H9 (cell line): Measurements from ENCODE around the gene AATF. TPM values are rescaled to one million over a fixed set of nuclear protein-coding genes. Genes with fewer than 3 reads are reported as not detected.

Source experiments
- DNase-seq: peaks from one replicate; pipeline ENCODE4 v3.0.0-alpha.2; 2017
- H2AFZ ChIP-seq: one replicate; pipeline ENCODE4 v1.6.1; 2013; ENCODE audit warnings: mild to moderate bottlenecking, low read length, control low read depth, moderate library complexity
- H2AK5ac ChIP-seq: 2 replicates; pipeline ENCODE4 v1.6.1; 2013; ENCODE audit warnings: low read length, control low read depth, mixed read lengths; ENCODE audit not compliant: insufficient read length
- H2BK120ac ChIP-seq: one replicate; pipeline ENCODE4 v1.6.1; 2013; ENCODE audit warnings: low read depth, mild to moderate bottlenecking, low read length, control low read depth, inconsistent platforms; ENCODE audit not compliant: poor library complexity, severe bottlenecking
- H2BK12ac ChIP-seq: 2 replicates; pipeline ENCODE4 v1.6.1; 2013; ENCODE audit warnings: low read length, control low read depth, mixed read lengths, low read depth; ENCODE audit not compliant: insufficient read length
- H2BK15ac ChIP-seq: 2 replicates; pipeline ENCODE4 v1.6.1; 2013; ENCODE audit warnings: low read depth, low read length, control low read depth
- H2BK20ac ChIP-seq: one replicate; pipeline ENCODE4 v1.6.1; 2013; ENCODE audit warnings: low read depth, mild to moderate bottlenecking, low read length, control low read depth, inconsistent platforms; ENCODE audit not compliant: poor library complexity, severe bottlenecking
- H2BK5ac ChIP-seq: 2 replicates; pipeline ENCODE4 v1.6.1; 2013; ENCODE audit warnings: low read length, control low read depth, mixed read lengths; ENCODE audit not compliant: insufficient read length
- H3K14ac ChIP-seq: 2 replicates; pipeline ENCODE4 v1.6.1; 2013; ENCODE audit warnings: low read length, control low read depth; ENCODE audit not compliant: insufficient read depth
- H3K18ac ChIP-seq: 2 replicates; pipeline ENCODE4 v1.6.1; 2013; ENCODE audit warnings: low read depth, mild to moderate bottlenecking, mixed read lengths, low read length, control low read depth; ENCODE audit not compliant: insufficient read length
- H3K23ac ChIP-seq: 2 replicates; pipeline ENCODE4 v1.6.1; 2013; ENCODE audit warnings: low read length, control low read depth, mixed read lengths, low read depth; ENCODE audit not compliant: insufficient read length
- H3K23me2 ChIP-seq: 2 replicates; pipeline ENCODE4 v1.6.1; 2013; ENCODE audit warnings: low read depth, mild to moderate bottlenecking, mixed read lengths, low read length, control low read depth; ENCODE audit not compliant: insufficient read length, poor library complexity, severe bottlenecking
- H3K27ac ChIP-seq: 2 replicates; pipeline ENCODE4 v1.5.1; 2013; ENCODE audit warnings: low read length, control low read depth, mixed read lengths, low read depth; ENCODE audit not compliant: insufficient read length
- H3K27me3 ChIP-seq: 2 replicates; pipeline ENCODE4 v1.6.1; 2013; ENCODE audit warnings: low read length, control low read depth, inconsistent platforms; ENCODE audit not compliant: insufficient read depth
- H3K4ac ChIP-seq: 2 replicates; pipeline ENCODE4 v1.6.1; 2013; ENCODE audit warnings: low read depth, mild to moderate bottlenecking, control low read depth, inconsistent platforms, low read length, moderate library complexity
- H3K4me1 ChIP-seq: 2 replicates; pipeline ENCODE4 v1.6.1; 2013; ENCODE audit warnings: low read length, control low read depth, inconsistent platforms; ENCODE audit not compliant: insufficient read depth
- H3K4me2 ChIP-seq: 2 replicates; pipeline ENCODE4 v1.6.1; 2013; ENCODE audit warnings: low read length, control low read depth, mixed read lengths; ENCODE audit not compliant: insufficient read length, insufficient read depth
- H3K56ac ChIP-seq: 2 replicates; pipeline ENCODE4 v1.6.1; 2013; ENCODE audit warnings: low read depth, mild to moderate bottlenecking, mixed read lengths, low read length, control low read depth; ENCODE audit not compliant: insufficient read length
- H3K79me1 ChIP-seq: 2 replicates; pipeline ENCODE4 v1.6.1; 2013; ENCODE audit warnings: low read depth, mild to moderate bottlenecking, moderate library complexity, low read length, control low read depth, inconsistent platforms; ENCODE audit not compliant: insufficient read depth, poor library complexity, severe bottlenecking
- H3K79me2 ChIP-seq: 2 replicates; pipeline ENCODE4 v1.6.1; 2013; ENCODE audit warnings: low read length, control low read depth, inconsistent platforms; ENCODE audit not compliant: insufficient read depth
- H3K9ac ChIP-seq: 2 replicates; pipeline ENCODE4 v1.6.1; 2013; ENCODE audit warnings: low read length, control low read depth, mixed read lengths; ENCODE audit not compliant: insufficient read length; ENCODE audit errors: extremely low read depth
- H3K9me3 ChIP-seq: one replicate; pipeline ENCODE4 v1.6.1; 2013; ENCODE audit warnings: low read depth, low read length, inconsistent platforms; ENCODE audit not compliant: control insufficient read depth
- H3T11ph ChIP-seq: one replicate; pipeline ENCODE4 v1.6.1; 2013; ENCODE audit warnings: mild to moderate bottlenecking, low read length, control low read depth, inconsistent platforms
- H4K20me1 ChIP-seq: one replicate; pipeline ENCODE4 v1.6.1; 2013; ENCODE audit not compliant: control insufficient read depth, insufficient read length, insufficient read depth
- H4K5ac ChIP-seq: 2 replicates; pipeline ENCODE4 v1.6.1; 2013; ENCODE audit warnings: low read depth, mild to moderate bottlenecking, mixed read lengths, low read length, control low read depth; ENCODE audit not compliant: insufficient read length
- H4K8ac ChIP-seq: replicated peaks from 2 replicates; pipeline ENCODE4 v1.6.1; 2013; ENCODE audit warnings: low read length, control low read depth, mixed read lengths, low read depth; ENCODE audit not compliant: insufficient read length
- H4K91ac ChIP-seq: 2 replicates; pipeline ENCODE4 v1.6.1; 2013; ENCODE audit warnings: low read depth, mild to moderate bottlenecking, moderate library complexity, mixed read lengths, low read length, control low read depth; ENCODE audit not compliant: insufficient read length
- H3K27ac Mint-ChIP-seq, 3 experiments: 2 replicates in 2 of 3; 3 replicates in 1 of 3; pipeline ENCODE4 v1.8.0; 2020 to 2021; ENCODE audit warnings: mixed read lengths in 3 of 3, mild to moderate bottlenecking in 1 of 3, moderate library complexity in 1 of 3
- H3K27me3 Mint-ChIP-seq: 2 replicates; pipeline ENCODE4 v1.8.0; 2021; ENCODE audit warnings: low read depth, mild to moderate bottlenecking, moderate library complexity, mixed read lengths
- H3K36me3 Mint-ChIP-seq, 3 experiments: 2 replicates in 2 of 3; 3 replicates in 1 of 3; pipeline ENCODE4 v1.8.0; 2020 to 2021; ENCODE audit warnings: low read depth in 3 of 3, mixed read lengths in 3 of 3; ENCODE audit not compliant: insufficient read depth in 1 of 3
- H3K4me1 Mint-ChIP-seq, 2 experiments: 2 replicates each; pipeline ENCODE4 v1.8.0; 2020; ENCODE audit warnings: mixed read lengths in 2 of 2
- H3K4me3 Mint-ChIP-seq, 2 experiments: 2 replicates in 1 of 2; 3 replicates in 1 of 2; pipeline ENCODE4 v1.8.0; 2020 to 2021; ENCODE audit warnings: mild to moderate bottlenecking in 2 of 2, mixed read lengths in 2 of 2, moderate library complexity in 1 of 2
- H3K9me3 Mint-ChIP-seq, 2 experiments: 2 replicates in 1 of 2; 3 replicates in 1 of 2; pipeline ENCODE4 v1.8.0; 2020; ENCODE audit warnings: mild to moderate bottlenecking in 2 of 2, mixed read lengths in 2 of 2, moderate library complexity in 1 of 2
- CTCF ChIP-seq: fragments of 200-600 bp; sonication (generic); conservative IDR thresholded peaks from 3 replicates; pipeline ENCODE4 v1.8.0; 2021; ENCODE audit warnings: antibody characterized with exemption, mild to moderate bottlenecking
- WGBS: extraction: QIAGEN DNeasy Blood & Tissue Kit; methylation state at CpG from one replicate; pipeline ENCODE4 v1.1.7; 2013; ENCODE audit warnings: missing lambda C conversion rate, low lambda C conversion rate, mixed read lengths; ENCODE audit not compliant: insufficient read length; ENCODE audit errors: extremely low coverage; 5-methylcytosine and 5-hydroxymethylcytosine counted together
- total RNA-seq: library from RNA; stranded (reverse); gene quantifications from 2 replicates; pipeline ENCODE4 v1.2.1, GENCODE V29; 2021

The AATF gene
- total RNA-seq, 1 experiment from 2014 or later = 69.6 TPM

GRCh38 chr17:36919407-36919968 is 29.3 kb upstream of the AATF start:
- H4K5ac ChIP-seq = no peak overlapping the region
- no peak overlapping the region for H2BK15ac ChIP-seq
- no peak for TF ChIP-seq CTCF
- H3K79me2 ChIP-seq = no peaks in the 10 kb centered on the region
- H3K23ac ChIP-seq = no peak overlapping the region
- H3K56ac ChIP-seq = no peak overlapping the region
- H3K4me2 ChIP-seq = no peak overlapping the region
- H3K9ac ChIP-seq = no peak overlapping the region
- Mint-ChIP-seq H3K9me3 (peaks cover 0 to 3% of the 10 kb centered on the region in 2 experiments; a peak in 2 of 5 replicates), H3K4me3 (no peak overlapping the region; a peak in 1 of 5 replicates), H3K27ac (peak overlapping the region in 1 of 3 experiments; percentile 82; a peak in 1 of 7 replicates), H3K36me3 (no peaks in the 10 kb centered on the region), H3K27me3 (peaks cover 30% of the 10 kb centered on the region), H3K4me1 (peaks cover 47 to 67% of the 10 kb centered on the region in 2 experiments)
- no peak overlapping the region for H2AK5ac ChIP-seq
- H3K4ac ChIP-seq = no peak overlapping the region
- H3K9me3 ChIP-seq = no peaks in the 10 kb centered on the region
- H3K27me3 ChIP-seq = no peaks in the 10 kb centered on the region
- H2AFZ ChIP-seq = no peak overlapping the region
- H4K20me1 ChIP-seq = no peaks in the 10 kb centered on the region
- H3K23me2 ChIP-seq = no peaks in the 10 kb centered on the region
- H2BK12ac ChIP-seq = no peak overlapping the region
- no peak for DNase-seq
- H3K79me1 ChIP-seq = no peaks in the 10 kb centered on the region
- H3K27ac ChIP-seq = no peak overlapping the region
- H2BK120ac ChIP-seq = no peak overlapping the region
- no peak overlapping the region for H3K18ac ChIP-seq
- H3K14ac ChIP-seq = no peak overlapping the region
- H3T11ph ChIP-seq = no peak overlapping the region
- H3K4me1 ChIP-seq = peaks cover 9% of the 10 kb centered on the region; the same call in 1 of the 2 replicates
- no peak overlapping the region for H4K91ac ChIP-seq
- WGBS = no CpG with 5 or more reads among the region's 7 CpGs
- H4K8ac ChIP-seq = no peak overlapping the region
- H2BK5ac ChIP-seq = no peak overlapping the region
- no peak overlapping the region for H2BK20ac ChIP-seq
